HepG2 (cell line): ENCODE measurements around the gene CTCF. TPM values are rescaled to one million over a fixed set of nuclear protein-coding genes. Genes with fewer than 3 reads are reported as not detected.

Experiments
- AGO2 ChIP-seq: fragments of 200-400 bp; formaldehyde crosslinking; optimal IDR thresholded peaks from 2 replicates; pipeline ENCODE3; 2017; ENCODE audit warnings: mild to moderate bottlenecking, low read depth, low read length, moderate library complexity
- BRCA1 ChIP-seq: sonication (generic); formaldehyde crosslinking; IDR thresholded peaks from 2 replicates; pipeline ENCODE4 v1.4.0; 2020; ENCODE audit warnings: missing genetic modification reagents
- DNMT3B ChIP-seq: conservative IDR thresholded peaks from 2 replicates; pipeline ENCODE4 v1.6.1; 2016; ENCODE audit warnings: missing biosample characterization, control low read depth
- HNRNPH1 ChIP-seq: fragments of 200-400 bp; formaldehyde crosslinking; optimal IDR thresholded peaks from 2 replicates; pipeline ENCODE3; 2017; ENCODE audit warnings: mild to moderate bottlenecking, low read depth, low read length
- IKZF1 ChIP-seq: fragments of 450-650 bp; IDR thresholded peaks from 2 replicates; pipeline ENCODE4 v1.7.1; 2016
- MATR3 ChIP-seq: sonication (generic); formaldehyde crosslinking; IDR thresholded peaks from 2 replicates; pipeline ENCODE4 v1.4.0; 2020; ENCODE audit warnings: missing genetic modification reagents
- PHF5A ChIP-seq: IDR thresholded peaks from one replicate; pipeline ENCODE4 v1.6.1; 2018; ENCODE audit warnings: low read depth, missing genetic modification reagents; ENCODE audit not compliant: unreplicated experiment
- SRY ChIP-seq: sonication (generic); formaldehyde crosslinking; IDR thresholded peaks from 2 replicates; pipeline ENCODE4 v1.8.0; 2022; ENCODE audit warnings: mild to moderate bottlenecking, missing genetic modification reagents
- ZNF136 ChIP-seq: sonication (generic); formaldehyde crosslinking; IDR thresholded peaks from 2 replicates; pipeline ENCODE4 v1.8.1; 2022; ENCODE audit warnings: low read depth, mild to moderate bottlenecking, moderate library complexity, missing genetic modification reagents
- ZNF20 ChIP-seq: sonication (generic); formaldehyde crosslinking; IDR thresholded peaks from 2 replicates; pipeline ENCODE4 v1.4.0; 2020; ENCODE audit warnings: mild to moderate bottlenecking, moderate library complexity, missing genetic modification reagents
- ZNF232 ChIP-seq: sonication (generic); formaldehyde crosslinking; IDR thresholded peaks from 2 replicates; pipeline ENCODE4 v1.4.0; 2020; ENCODE audit warnings: missing genetic modification reagents, borderline replicate concordance
- ZNF557 ChIP-seq: sonication (generic); formaldehyde crosslinking; IDR thresholded peaks from 2 replicates; pipeline ENCODE4 v1.4.0; 2020; ENCODE audit warnings: missing genetic modification reagents
- ZNF577 ChIP-seq: sonication (generic); formaldehyde crosslinking; IDR thresholded peaks from 2 replicates; pipeline ENCODE4 v1.4.0; 2020; ENCODE audit warnings: mild to moderate bottlenecking, low read depth, missing genetic modification reagents, borderline replicate concordance
- ZNF75D ChIP-seq: sonication (generic); formaldehyde crosslinking; IDR thresholded peaks from 2 replicates; pipeline ENCODE4 v1.8.1; 2023; ENCODE audit warnings: missing genetic modification reagents, mild to moderate bottlenecking, borderline replicate concordance
- ZNF768 ChIP-seq: sonication (generic); formaldehyde crosslinking; IDR thresholded peaks from 2 replicates; pipeline ENCODE4 v1.4.0; 2020; ENCODE audit warnings: missing genetic modification reagents
- ZNF850 ChIP-seq: sonication (generic); formaldehyde crosslinking; conservative IDR thresholded peaks from 2 replicates; pipeline ENCODE4 v1.9.0; 2021; ENCODE audit warnings: mild to moderate bottlenecking, missing genetic modification reagents
- ZSCAN12 ChIP-seq: sonication (generic); formaldehyde crosslinking; IDR thresholded peaks from 2 replicates; pipeline ENCODE4 v1.9.0; 2021; ENCODE audit warnings: mild to moderate bottlenecking, missing genetic modification reagents
- ZSCAN22 ChIP-seq: sonication (generic); formaldehyde crosslinking; IDR thresholded peaks from 2 replicates; pipeline ENCODE4 v1.4.0; 2020; ENCODE audit warnings: mild to moderate bottlenecking, missing genetic modification reagents
- ZSCAN25 ChIP-seq: sonication (generic); formaldehyde crosslinking; IDR thresholded peaks from 2 replicates; pipeline ENCODE4 v1.8.0; 2022; ENCODE audit warnings: mild to moderate bottlenecking, missing genetic modification reagents
- polyA plus RNA-seq, 8 experiments: library from polyadenylated mRNA; depleted of rRNA in 3 of 8; stranded (reverse) in 7 of 8; unstranded in 1 of 8; fragments of >200 nt; fragmentation: Illumina TruSeq in 4 of 8; extraction: Trizol in 4 of 8; gene quantifications; 2 replicates each; pipeline versions ENCODE4 v1.2.1 to v1.2.3, GENCODE V29; 2011 to 2016; ENCODE audit warnings: low read depth in 4 of 8, missing spikeins in 1 of 8, mixed read lengths in 1 of 8; ENCODE audit not compliant: insufficient read depth in 1 of 8
- total RNA-seq, 5 experiments: library from RNA; depleted of rRNA; stranded (reverse); fragments of >200 nt; fragmentation: Illumina TruSeq; extraction: Trizol; gene quantifications; 2 replicates each; pipeline ENCODE4 v1.2.3, GENCODE V29; 2016; ENCODE audit warnings: low read depth in 1 of 5
- TF ChIP-seq, protein P1 (sequence below): IDR thresholded peaks from 2 replicates; pipeline ENCODE4 v1.6.1; 2012; ENCODE audit warnings: low read depth, low read length, improper control_type of control experiment
- TF ChIP-seq, protein P2 (sequence below): sonication (generic); formaldehyde crosslinking; IDR thresholded peaks from 2 replicates; pipeline ENCODE4 v1.4.0; 2020; ENCODE audit warnings: missing genetic modification reagents
- TF ChIP-seq, protein P3 (sequence below): sonication (generic); formaldehyde crosslinking; IDR thresholded peaks from 2 replicates; pipeline ENCODE4 v1.8.0; 2022; ENCODE audit warnings: mild to moderate bottlenecking, missing genetic modification reagents; ENCODE audit not compliant: insufficient replicate concordance
- TF ChIP-seq, protein P4 (sequence below): sonication (generic); formaldehyde crosslinking; IDR thresholded peaks from 2 replicates; pipeline ENCODE4 v1.5.0; 2020; ENCODE audit warnings: missing genetic modification reagents

CTCF gene
- total and polyA plus RNA-seq, 2 of the 13 experiments (the other 11 are each of a cell fraction or from before 2014, with no cell fraction given) = 19.5 to 37.5 TPM

DNA sequence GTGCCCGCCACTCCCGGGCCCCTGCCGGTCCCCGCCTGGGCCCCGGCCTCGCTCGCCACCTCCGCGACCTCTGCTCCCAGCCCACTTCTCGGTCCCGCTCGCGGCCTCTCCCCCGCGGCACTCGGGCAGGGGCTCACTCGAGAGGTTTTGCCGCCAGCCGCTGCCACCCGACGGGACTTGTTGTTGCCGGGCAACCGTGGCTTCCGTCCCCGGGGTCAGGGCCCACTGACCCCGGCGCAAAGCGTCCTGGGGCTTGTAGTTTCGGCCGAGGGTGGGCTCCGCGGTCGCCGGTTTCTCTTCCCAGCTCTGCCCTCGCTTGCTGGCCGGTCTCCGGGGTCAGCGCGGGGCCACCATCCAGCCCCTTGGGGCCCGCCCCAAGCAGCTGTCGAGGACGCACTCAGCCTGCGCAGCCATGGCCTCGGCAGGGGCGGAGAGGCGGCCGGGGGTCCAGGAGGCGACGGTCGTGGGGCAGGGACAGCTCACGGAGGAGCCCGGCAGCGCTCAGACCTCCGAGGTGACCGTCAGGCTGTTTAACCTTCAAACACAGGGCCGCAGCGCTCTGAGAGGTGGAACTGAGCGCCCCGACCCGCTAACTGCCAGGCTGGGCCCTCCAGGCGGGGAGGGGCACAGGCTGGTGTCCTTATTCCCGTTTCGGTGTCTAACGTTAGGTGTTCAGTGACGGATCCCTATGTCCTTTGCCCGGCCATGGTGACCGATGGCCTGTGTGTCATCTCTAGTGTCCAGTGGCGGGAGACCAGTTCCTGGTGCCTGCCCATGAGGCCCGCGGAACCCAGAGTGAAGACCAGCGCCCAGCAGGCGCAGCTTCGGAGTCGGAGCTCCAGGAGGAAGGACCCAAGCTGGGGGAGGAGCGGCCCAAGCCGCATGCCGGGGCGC is 104.5 kb downstream of the CTCF start, which contains the start of the genes C16orf86 and ENKD1 (continued):
- TF ChIP-seq, protein P1, sequence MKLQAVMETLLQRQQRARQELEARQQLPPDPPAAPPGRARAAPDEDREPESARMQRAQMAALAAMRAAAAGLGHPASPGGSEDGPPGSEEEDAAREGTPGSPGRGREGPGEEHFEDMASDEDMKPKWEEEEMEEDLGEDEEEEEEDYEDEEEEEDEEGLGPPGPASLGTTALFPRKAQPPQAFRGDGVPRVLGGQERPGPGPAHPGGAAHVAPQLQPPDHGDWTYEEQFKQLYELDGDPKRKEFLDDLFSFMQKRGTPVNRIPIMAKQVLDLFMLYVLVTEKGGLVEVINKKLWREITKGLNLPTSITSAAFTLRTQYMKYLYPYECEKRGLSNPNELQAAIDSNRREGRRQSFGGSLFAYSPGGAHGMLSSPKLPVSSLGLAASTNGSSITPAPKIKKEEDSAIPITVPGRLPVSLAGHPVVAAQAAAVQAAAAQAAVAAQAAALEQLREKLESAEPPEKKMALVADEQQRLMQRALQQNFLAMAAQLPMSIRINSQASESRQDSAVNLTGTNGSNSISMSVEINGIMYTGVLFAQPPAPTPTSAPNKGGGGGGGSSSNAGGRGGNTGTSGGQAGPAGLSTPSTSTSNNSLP = no peak
- TF ChIP-seq ZNF136 (CRISPR knock-in tag) = no peak
- no peak; the same call in 1 of the 2 replicates for TF ChIP-seq ZSCAN12 (CRISPR knock-in tag)
- TF ChIP-seq, protein P2, sequence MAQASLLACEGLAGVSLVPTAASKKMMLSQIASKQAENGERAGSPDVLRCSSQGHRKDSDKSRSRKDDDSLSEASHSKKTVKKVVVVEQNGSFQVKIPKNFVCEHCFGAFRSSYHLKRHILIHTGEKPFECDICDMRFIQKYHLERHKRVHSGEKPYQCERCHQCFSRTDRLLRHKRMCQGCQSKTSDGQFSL (CRISPR knock-in tag) = no peak
- TF ChIP-seq, protein P3, sequence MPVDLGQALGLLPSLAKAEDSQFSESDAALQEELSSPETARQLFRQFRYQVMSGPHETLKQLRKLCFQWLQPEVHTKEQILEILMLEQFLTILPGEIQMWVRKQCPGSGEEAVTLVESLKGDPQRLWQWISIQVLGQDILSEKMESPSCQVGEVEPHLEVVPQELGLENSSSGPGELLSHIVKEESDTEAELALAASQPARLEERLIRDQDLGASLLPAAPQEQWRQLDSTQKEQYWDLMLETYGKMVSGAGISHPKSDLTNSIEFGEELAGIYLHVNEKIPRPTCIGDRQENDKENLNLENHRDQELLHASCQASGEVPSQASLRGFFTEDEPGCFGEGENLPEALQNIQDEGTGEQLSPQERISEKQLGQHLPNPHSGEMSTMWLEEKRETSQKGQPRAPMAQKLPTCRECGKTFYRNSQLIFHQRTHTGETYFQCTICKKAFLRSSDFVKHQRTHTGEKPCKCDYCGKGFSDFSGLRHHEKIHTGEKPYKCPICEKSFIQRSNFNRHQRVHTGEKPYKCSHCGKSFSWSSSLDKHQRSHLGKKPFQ (CRISPR knock-in tag) = peak; percentile 87
- no peak for TF ChIP-seq ZNF577
- no peak for TF ChIP-seq IKZF1
- TF ChIP-seq HNRNPH1 = no peak
- TF ChIP-seq DNMT3B = no peak
- no peak for TF ChIP-seq ZNF557
- TF ChIP-seq ZNF232 = peak; percentile 20; the same call in 1 of the 2 replicates
- TF ChIP-seq AGO2 = no peak
- TF ChIP-seq, protein P4, sequence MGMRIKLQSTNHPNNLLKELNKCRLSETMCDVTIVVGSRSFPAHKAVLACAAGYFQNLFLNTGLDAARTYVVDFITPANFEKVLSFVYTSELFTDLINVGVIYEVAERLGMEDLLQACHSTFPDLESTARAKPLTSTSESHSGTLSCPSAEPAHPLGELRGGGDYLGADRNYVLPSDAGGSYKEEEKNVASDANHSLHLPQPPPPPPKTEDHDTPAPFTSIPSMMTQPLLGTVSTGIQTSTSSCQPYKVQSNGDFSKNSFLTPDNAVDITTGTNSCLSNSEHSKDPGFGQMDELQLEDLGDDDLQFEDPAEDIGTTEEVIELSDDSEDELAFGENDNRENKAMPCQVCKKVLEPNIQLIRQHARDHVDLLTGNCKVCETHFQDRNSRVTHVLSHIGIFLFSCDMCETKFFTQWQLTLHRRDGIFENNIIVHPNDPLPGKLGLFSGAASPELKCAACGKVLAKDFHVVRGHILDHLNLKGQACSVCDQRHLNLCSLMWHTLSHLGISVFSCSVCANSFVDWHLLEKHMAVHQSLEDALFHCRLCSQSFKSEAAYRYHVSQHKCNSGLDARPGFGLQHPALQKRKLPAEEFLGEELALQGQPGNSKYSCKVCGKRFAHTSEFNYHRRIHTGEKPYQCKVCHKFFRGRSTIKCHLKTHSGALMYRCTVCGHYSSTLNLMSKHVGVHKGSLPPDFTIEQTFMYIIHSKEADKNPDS (CRISPR knock-in tag) = no peak
- no peak for TF ChIP-seq BRCA1 (CRISPR knock-in tag)
- no peak for TF ChIP-seq PHF5A (CRISPR knock-in tag)
- TF ChIP-seq ZNF768 (CRISPR knock-in tag) = no peak; the same call in none of the 2 replicates
- 0 out of 2 replicates have a peak, but pooled peaks have one; percentile 79 for TF ChIP-seq ZNF850
- TF ChIP-seq ZNF20 (CRISPR knock-in tag) = no peak
- peak; percentile 12; the same call in 1 of the 2 replicates for TF ChIP-seq MATR3 (CRISPR knock-in tag)
- TF ChIP-seq SRY (CRISPR knock-in tag) = peak; percentile 91; the same call in 1 of the 2 replicates
- TF ChIP-seq ZSCAN25 (CRISPR knock-in tag) = no peak; the same call in 1 of the 2 replicates
- TF ChIP-seq ZNF75D (CRISPR knock-in tag) = no peak
- no peak for TF ChIP-seq ZSCAN22 (CRISPR knock-in tag)
